ENCODE results near the gene LYRM1. TPM values are rescaled to one million over a fixed set of nuclear protein-coding genes. Genes with fewer than 3 reads are reported as not detected.

Gene LYRM1
- total and polyA plus RNA-seq, 2 experiments from 2014 or later, result 57.3 to 60.0 TPM

- DNase-seq (ENCODE audit: low spot score), result no peak
- no peaks in the 10 kb centered on the region for H3K9me2 ChIP-seq (replicated peaks; ENCODE audit: insufficient read depth)
- TF ChIP-seq EZH2 (IDR thresholded peaks at IDR 0.05; ENCODE audit: borderline replicate concordance) (no peak), EZH2phosphoT487 (IDR thresholded peaks at IDR 0.05; ENCODE audit: low read depth, severe bottlenecking, unreplicated experiment) (no peak)
- TF ChIP-seq, protein P1, sequence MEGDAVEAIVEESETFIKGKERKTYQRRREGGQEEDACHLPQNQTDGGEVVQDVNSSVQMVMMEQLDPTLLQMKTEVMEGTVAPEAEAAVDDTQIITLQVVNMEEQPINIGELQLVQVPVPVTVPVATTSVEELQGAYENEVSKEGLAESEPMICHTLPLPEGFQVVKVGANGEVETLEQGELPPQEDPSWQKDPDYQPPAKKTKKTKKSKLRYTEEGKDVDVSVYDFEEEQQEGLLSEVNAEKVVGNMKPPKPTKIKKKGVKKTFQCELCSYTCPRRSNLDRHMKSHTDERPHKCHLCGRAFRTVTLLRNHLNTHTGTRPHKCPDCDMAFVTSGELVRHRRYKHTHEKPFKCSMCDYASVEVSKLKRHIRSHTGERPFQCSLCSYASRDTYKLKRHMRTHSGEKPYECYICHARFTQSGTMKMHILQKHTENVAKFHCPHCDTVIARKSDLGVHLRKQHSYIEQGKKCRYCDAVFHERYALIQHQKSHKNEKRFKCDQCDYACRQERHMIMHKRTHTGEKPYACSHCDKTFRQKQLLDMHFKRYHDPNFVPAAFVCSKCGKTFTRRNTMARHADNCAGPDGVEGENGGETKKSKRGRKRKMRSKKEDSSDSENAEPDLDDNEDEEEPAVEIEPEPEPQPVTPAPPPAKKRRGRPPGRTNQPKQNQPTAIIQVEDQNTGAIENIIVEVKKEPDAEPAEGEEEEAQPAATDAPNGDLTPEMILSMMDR (IDR thresholded peaks at IDR 0.05; ENCODE audit: poor library complexity), result no peak
- H3K79me2 ChIP-seq, result peaks cover 10% of the 10 kb centered on the region
- H3K27me3 ChIP-seq, result no peaks in the 10 kb centered on the region
- no peak overlapping the region for H3K4me2 ChIP-seq
- no peaks in the 10 kb centered on the region for H4K20me1 ChIP-seq (ENCODE audit: insufficient read depth, poor library complexity, severe bottlenecking)
- H2AFZ ChIP-seq, result no peak overlapping the region
- H3K4me1 ChIP-seq (ENCODE audit: insufficient read depth), result peaks cover 3% of the 10 kb centered on the region
- H3K27ac ChIP-seq, result no peak overlapping the region
- H3K36me3 ChIP-seq (replicated peaks; ENCODE audit: insufficient read depth, low read depth), result no peaks in the 10 kb centered on the region
- 96% methylated on average over 4 of the region's 4 CpGs for WGBS (ENCODE audit: low lambda C conversion rate, missing lambda C conversion rate)
- no peak overlapping the region for H3K4me3 ChIP-seq
- no peaks in the 10 kb centered on the region for H3K9me3 ChIP-seq (ENCODE audit: low read depth)
Measured at GRCh38 chr16:20916942-20917341, 16.4 kb downstream of the LYRM1 start.

DNA sequence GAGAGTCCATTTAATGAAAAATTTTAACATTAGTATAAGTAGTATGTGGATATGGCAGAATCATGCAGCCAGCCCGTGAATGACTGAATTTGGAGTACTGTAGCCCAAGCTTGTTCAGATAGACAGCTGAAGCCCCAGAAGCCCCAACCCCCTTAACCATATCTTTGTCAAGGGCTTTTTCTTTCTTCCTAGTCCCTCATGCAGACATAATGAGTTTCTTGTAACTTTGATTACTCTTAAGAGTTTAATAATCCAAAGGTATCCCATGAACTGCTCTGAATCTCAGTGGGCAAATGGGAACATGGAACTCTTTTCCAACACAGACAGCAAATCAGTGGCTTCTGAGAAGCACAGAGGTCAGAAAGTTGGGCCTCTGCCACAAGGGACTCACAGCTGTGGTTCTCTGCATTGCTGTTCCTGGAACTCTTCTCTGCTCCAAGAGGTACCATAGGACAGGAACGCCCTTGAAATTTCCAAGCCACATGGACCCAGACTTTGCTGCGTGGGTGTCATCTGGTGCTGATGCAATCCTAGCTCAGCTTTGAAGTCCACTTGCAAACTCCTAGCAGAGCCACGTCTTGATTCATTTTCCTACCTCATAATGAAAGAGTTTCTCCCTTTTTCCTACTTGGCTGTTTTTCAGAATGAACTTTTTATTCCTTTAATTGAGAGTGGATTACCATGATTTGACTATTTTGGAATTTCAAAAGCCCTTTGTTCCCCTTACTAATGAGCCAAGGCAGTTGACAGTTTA lies 18.1 kb downstream of the LYRM1 start:
- Histone ChIP-seq H3K4me3 (no peak overlapping the region), H4K20me1 (ENCODE audit: insufficient read depth, poor library complexity, severe bottlenecking) (no peaks in the 10 kb centered on the region), H3K36me3 (replicated peaks; ENCODE audit: insufficient read depth, low read depth) (no peaks in the 10 kb centered on the region), H3K9me2 (replicated peaks; ENCODE audit: insufficient read depth) (no peaks in the 10 kb centered on the region), H3K4me1 (ENCODE audit: insufficient read depth) (peaks cover 3% of the 10 kb centered on the region), H3K9me3 (ENCODE audit: low read depth) (no peaks in the 10 kb centered on the region), H3K79me2 (peaks cover 5% of the 10 kb centered on the region), H3K4me2 (no peak overlapping the region), H3K27ac (no peak overlapping the region), H2AFZ (no peak overlapping the region), H3K27me3 (no peaks in the 10 kb centered on the region)
- DNase-seq (ENCODE audit: low spot score), result peak; percentile 25
- TF ChIP-seq EZH2 (IDR thresholded peaks at IDR 0.05; ENCODE audit: borderline replicate concordance) (no peak), EZH2phosphoT487 (IDR thresholded peaks at IDR 0.05; ENCODE audit: low read depth, severe bottlenecking, unreplicated experiment) (no peak)
- TF ChIP-seq, protein P1 (IDR thresholded peaks at IDR 0.05; ENCODE audit: poor library complexity), result no peak
- WGBS (ENCODE audit: low lambda C conversion rate, missing lambda C conversion rate), result 87% methylated on average over 4 of the region's 4 CpGs

- 92% methylated on average over 5 of the region's 5 CpGs for WGBS (ENCODE audit: low lambda C conversion rate, missing lambda C conversion rate)
Measured at GRCh38 chr16:20920091-20920490, 19.5 kb downstream of the LYRM1 start.

More at GRCh38 chr16:20920091-20920490, 19.5 kb downstream of the LYRM1 start:
- Histone ChIP-seq H3K4me2 (no peak overlapping the region), H4K20me1 (ENCODE audit: insufficient read depth, poor library complexity, severe bottlenecking) (no peaks in the 10 kb centered on the region), H2AFZ (no peak overlapping the region), H3K27me3 (no peaks in the 10 kb centered on the region), H3K79me2 (no peaks in the 10 kb centered on the region), H3K4me3 (no peak overlapping the region), H3K27ac (no peak overlapping the region), H3K9me2 (replicated peaks; ENCODE audit: insufficient read depth) (no peaks in the 10 kb centered on the region), H3K9me3 (ENCODE audit: low read depth) (no peaks in the 10 kb centered on the region), H3K4me1 (ENCODE audit: insufficient read depth) (no peaks in the 10 kb centered on the region), H3K36me3 (replicated peaks; ENCODE audit: insufficient read depth, low read depth) (no peaks in the 10 kb centered on the region)
- no peak for DNase-seq (ENCODE audit: low spot score)
- TF ChIP-seq, protein P1 (IDR thresholded peaks at IDR 0.05; ENCODE audit: poor library complexity), result no peak
- TF ChIP-seq EZH2 (IDR thresholded peaks at IDR 0.05; ENCODE audit: borderline replicate concordance) (no peak), EZH2phosphoT487 (IDR thresholded peaks at IDR 0.05; ENCODE audit: low read depth, severe bottlenecking, unreplicated experiment) (no peak)

All from hepatocyte (in vitro differentiated cells).